HG03571 (cell line): Measurements from ENCODE around the gene TMX3.

ENCODE experiments used
- ATAC-seq: cut with Tn5 transposase; IDR thresholded peaks from one replicate; pipeline ENCODE4 v1.9.1; 2021; ENCODE audit not compliant: unreplicated experiment

Gene TMX3

GRCh38 chr18:68714712-68715496 is at the start of gene TMX3:
Gene TMX3, minus strand, starts transcription at chr18:68715108. Its CDS starts 127 bp downstream, at chr18:68714981.
- ATAC-seq = peak; percentile 96

GRCh38 chr18:68764016-68764415 is 49.1 kb upstream of the TMX3 start:
- no peak for ATAC-seq

- no peak for ATAC-seq
Observed at GRCh38 chr18:68763083-68763482, 48.2 kb upstream of the TMX3 start.

- no peak for ATAC-seq
Observed at GRCh38 chr18:68759308-68759707, 44.4 kb upstream of the TMX3 start.

GRCh38 chr18:68757126-68757525 is 42.2 kb upstream of the TMX3 start:
- no peak for ATAC-seq

- no peak for ATAC-seq
Observed at GRCh38 chr18:68742206-68742605, 27.3 kb upstream of the TMX3 start.

- no peak for ATAC-seq
Observed at GRCh38 chr18:68740966-68741365, 26.1 kb upstream of the TMX3 start.

- ATAC-seq = no peak
Observed at GRCh38 chr18:68739462-68739861, 24.6 kb upstream of the TMX3 start.

- ATAC-seq = no peak
Observed at GRCh38 chr18:68738564-68738963, 23.7 kb upstream of the TMX3 start.

- peak; percentile 82 for ATAC-seq
Observed at GRCh38 chr18:68735483-68736343, 20.8 kb upstream of the TMX3 start.

- no peak for ATAC-seq
Observed at GRCh38 chr18:68734308-68734707, 19.4 kb upstream of the TMX3 start.

GRCh38 chr18:68733707-68734106 is 18.8 kb upstream of the TMX3 start:
- no peak for ATAC-seq

GRCh38 chr18:68728081-68728700 is 13.3 kb upstream of the TMX3 start:
- no peak for ATAC-seq

- ATAC-seq = no peak
Observed at GRCh38 chr18:68727506-68727905, 12.6 kb upstream of the TMX3 start.

GRCh38 chr18:68725346-68725745 is 10.4 kb upstream of the TMX3 start:
- ATAC-seq = no peak

GRCh38 chr18:68724021-68724420 is 9.1 kb upstream of the TMX3 start:
- ATAC-seq = no peak

- ATAC-seq = no peak
Observed at GRCh38 chr18:68723539-68723938, 8.6 kb upstream of the TMX3 start.

- ATAC-seq = no peak
Observed at GRCh38 chr18:68722821-68723220, 7.9 kb upstream of the TMX3 start.

GRCh38 chr18:68721681-68722583 is 7.0 kb upstream of the TMX3 start:
- ATAC-seq = peak; percentile 91

- peak; percentile 6 for ATAC-seq
Observed at GRCh38 chr18:68714366-68714711, 569 bp downstream of the TMX3 start.

- no peak for ATAC-seq
Observed at GRCh38 chr18:68713796-68714195, 1.1 kb downstream of the TMX3 start.
